ENCODE data around the gene GYPA.
"Not testable (repeated sequence)": the region's sequence is repeated elsewhere in the genome, so short reads cannot be mapped to it uniquely, and the experiment has no call there.

Gene GYPA

GRCh38 chr4:144140594-144141295, at the start of gene GYPA:
Gene GYPA (minus strand): TSS chr4:144140718. CDS start chr4:144140635, 83 bp downstream.
- in situ Hi-C loops (cut with MboI; ENCODE audit: low sequenced_read_pairs): not testable (repeated sequence)

GRCh38 chr4:144190009-144190408, 49.5 kb upstream of the GYPA start:
- in situ Hi-C loops (cut with MboI; ENCODE audit: low sequenced_read_pairs): loop anchor here (25.0 kb wide), 2 partner anchors 872 to 1422 kb away; partner anchors contain the start of gene MMAA

GRCh38 chr4:144189121-144189520, 48.6 kb upstream of the GYPA start:
- in situ Hi-C loops (cut with MboI; ENCODE audit: low sequenced_read_pairs): loop anchor here (25.0 kb wide), 2 partner anchors 873 to 1423 kb away; partner anchors contain the start of gene MMAA

DNA sequence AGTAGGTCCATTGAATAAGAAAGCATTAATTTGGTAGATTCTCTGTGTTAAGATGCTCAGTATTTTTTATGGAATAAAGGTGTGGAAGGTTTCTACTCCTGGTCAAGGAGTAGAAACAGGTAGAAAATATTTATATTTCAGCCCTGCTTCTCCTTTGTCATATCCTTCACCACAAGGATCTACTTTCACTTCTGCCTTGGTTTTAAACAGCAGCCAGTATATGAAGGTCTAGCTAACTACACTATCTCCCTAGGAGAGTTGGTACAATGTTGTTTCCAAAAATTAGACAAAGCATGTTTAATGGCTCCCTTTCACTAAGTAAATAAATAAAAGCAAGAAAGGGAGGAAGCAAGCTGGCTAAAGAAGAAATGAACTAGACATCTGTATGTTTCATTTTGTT, 44.6 kb upstream of the GYPA start:
- in situ Hi-C loops (cut with MboI; ENCODE audit: low sequenced_read_pairs): loop anchor here (25.0 kb wide), 2 partner anchors 877 to 1427 kb away; partner anchors contain the start of gene MMAA

DNA sequence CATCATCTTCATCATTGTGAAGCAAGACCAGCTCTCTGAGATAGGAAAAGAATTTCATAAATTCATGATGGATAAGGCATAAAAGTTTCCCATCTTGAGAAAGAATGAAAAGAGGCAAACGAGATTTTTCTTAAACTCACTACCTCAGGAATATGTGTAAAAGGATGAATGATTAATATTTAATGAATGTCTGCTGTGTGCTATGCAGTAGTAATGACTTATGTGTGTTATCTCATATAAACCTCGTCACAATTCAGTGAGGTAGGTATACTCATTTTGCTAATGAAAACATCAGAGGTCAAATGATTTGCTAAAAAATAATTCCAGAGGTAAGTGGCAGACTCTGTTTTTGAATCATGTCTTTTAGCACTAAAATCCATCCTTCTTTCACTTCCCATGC, 42.6 kb upstream of the GYPA start:
- in situ Hi-C loops (cut with MboI; ENCODE audit: low sequenced_read_pairs): loop anchor here (25.0 kb wide), 2 partner anchors 879 to 1429 kb away; partner anchors contain the start of gene MMAA

DNA sequence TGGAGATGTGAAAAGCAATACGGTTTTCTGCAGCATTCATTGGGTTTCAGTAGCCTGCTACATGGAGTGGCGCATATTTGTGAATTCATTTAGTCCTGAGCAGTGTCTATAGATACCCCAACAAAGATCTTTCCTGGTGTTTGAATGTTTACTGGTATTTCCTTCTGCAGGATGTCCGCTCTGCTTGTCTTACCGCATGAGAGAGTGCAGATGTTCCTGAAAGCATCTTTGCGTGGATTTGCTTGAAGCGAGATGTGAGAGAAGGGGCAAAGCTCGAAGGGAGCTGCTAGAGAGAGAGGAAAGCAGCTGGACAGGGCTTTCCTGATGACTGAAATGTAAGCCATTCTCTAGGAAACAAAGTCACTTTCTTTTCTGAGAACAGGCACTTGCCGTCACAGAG, 40.9 kb upstream of the GYPA start:
- in situ Hi-C loops (cut with MboI; ENCODE audit: low sequenced_read_pairs): loop anchor here (25.0 kb wide), 2 partner anchors 881 to 1431 kb away; partner anchors contain the start of gene MMAA

DNA sequence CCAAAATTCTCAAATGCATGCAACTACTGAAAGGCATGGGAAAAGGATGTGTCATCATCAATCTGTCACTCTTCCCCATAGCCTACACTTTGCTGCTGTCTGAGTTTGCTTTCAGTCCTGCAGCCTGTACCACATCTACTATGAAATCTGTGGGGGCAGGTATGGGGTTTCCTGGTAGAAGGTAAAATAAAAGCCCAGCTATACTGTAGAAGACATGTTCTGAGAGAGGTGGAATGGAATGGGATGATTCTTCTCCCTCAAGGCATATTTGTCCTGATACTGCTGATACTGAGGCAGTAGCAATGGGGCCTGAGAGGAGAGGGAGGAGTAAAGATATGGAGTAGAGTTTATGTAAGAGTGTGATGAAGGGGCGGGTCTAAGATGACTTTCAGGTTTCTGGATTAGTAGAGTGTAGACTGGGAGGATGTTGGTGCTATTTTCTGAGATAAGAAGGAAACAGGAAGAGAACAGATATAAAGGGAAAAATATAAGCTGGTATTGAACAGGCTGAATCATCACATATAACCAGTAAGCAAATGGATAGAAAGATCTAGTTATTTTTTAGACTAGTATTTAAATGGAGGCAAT, 38.7 kb upstream of the GYPA start:
- in situ Hi-C loops (cut with MboI; ENCODE audit: low sequenced_read_pairs): loop anchor here (25.0 kb wide), 2 partner anchors 883 to 1433 kb away; partner anchors contain the start of gene MMAA

DNA sequence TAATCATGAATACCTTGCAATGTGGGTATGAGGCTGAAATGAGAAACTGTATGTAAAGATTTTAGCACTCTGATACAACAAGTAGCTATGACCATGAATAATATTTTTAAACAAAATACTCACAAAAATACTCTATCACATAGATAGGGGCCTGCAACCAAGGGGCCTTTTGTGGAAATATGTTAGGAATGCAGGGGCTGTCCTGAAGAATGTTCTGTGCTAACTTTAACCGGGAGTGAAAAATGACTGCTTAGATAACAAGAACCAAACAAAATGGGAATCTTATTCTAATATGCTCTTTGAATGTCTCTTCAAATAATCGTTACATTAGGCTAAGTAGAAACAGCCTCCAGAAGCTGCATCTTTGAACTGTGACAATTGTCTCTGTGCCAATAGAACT, 37.9 kb upstream of the GYPA start:
- in situ Hi-C loops (cut with MboI; ENCODE audit: low sequenced_read_pairs): loop anchor here (25.0 kb wide), 2 partner anchors 884 to 1434 kb away; partner anchors contain the start of gene MMAA

GRCh38 chr4:144176476-144176875, 36.0 kb upstream of the GYPA start:
- in situ Hi-C loops (cut with MboI; ENCODE audit: low sequenced_read_pairs): loop anchor here (25.0 kb wide), 2 partner anchors 886 to 1436 kb away; partner anchors contain the start of gene MMAA

- in situ Hi-C loops (cut with MboI; ENCODE audit: low sequenced_read_pairs): loop anchor here (25.0 kb wide), 2 partner anchors 888 to 1438 kb away; partner anchors contain the start of gene MMAA
Measured at GRCh38 chr4:144174401-144175067, 34.0 kb upstream of the GYPA start.

- in situ Hi-C loops (cut with MboI; ENCODE audit: low sequenced_read_pairs): no loop called here
Measured at GRCh38 chr4:144171697-144172096, 31.2 kb upstream of the GYPA start.

GRCh38 chr4:144169211-144169610, 28.7 kb upstream of the GYPA start:
- in situ Hi-C loops (cut with MboI; ENCODE audit: low sequenced_read_pairs): no loop called here

- in situ Hi-C loops (cut with MboI; ENCODE audit: low sequenced_read_pairs): no loop called here
Measured at GRCh38 chr4:144154044-144154443, 13.5 kb upstream of the GYPA start.

- in situ Hi-C loops (cut with MboI; ENCODE audit: low sequenced_read_pairs): not testable (repeated sequence)
Measured at GRCh38 chr4:144142690-144143326, 2.3 kb upstream of the GYPA start.

GRCh38 chr4:144141493-144141892, 975 bp upstream of the GYPA start:
- in situ Hi-C loops (cut with MboI; ENCODE audit: low sequenced_read_pairs): no loop called here

DNA sequence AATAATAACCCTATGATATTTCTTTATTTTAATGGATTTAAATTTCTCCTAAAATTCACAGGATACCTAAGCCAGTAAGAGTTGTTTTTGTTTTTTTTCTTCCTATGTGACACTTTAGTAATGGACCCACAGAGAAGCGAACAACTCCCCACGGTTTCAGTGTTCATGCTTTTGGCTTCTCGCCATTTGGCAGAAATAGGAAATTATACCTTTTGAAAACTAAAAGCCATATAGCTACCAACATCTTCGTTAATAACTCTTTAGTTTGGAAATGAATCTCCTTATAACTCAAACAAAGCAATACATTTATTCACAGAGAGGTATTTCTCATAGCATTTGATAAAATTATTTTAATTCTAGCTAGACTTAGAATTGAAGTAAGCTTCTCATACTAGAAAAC, 527 bp downstream of the GYPA start:
- in situ Hi-C loops (cut with MboI; ENCODE audit: low sequenced_read_pairs): not testable (repeated sequence)

- in situ Hi-C loops (cut with MboI; ENCODE audit: low sequenced_read_pairs): not testable (repeated sequence)
Measured at GRCh38 chr4:144139547-144139946, 971 bp downstream of the GYPA start.

- in situ Hi-C loops (cut with MboI; ENCODE audit: low sequenced_read_pairs): not testable (repeated sequence)
Measured at GRCh38 chr4:144138239-144138638, 2.3 kb downstream of the GYPA start.

DNA sequence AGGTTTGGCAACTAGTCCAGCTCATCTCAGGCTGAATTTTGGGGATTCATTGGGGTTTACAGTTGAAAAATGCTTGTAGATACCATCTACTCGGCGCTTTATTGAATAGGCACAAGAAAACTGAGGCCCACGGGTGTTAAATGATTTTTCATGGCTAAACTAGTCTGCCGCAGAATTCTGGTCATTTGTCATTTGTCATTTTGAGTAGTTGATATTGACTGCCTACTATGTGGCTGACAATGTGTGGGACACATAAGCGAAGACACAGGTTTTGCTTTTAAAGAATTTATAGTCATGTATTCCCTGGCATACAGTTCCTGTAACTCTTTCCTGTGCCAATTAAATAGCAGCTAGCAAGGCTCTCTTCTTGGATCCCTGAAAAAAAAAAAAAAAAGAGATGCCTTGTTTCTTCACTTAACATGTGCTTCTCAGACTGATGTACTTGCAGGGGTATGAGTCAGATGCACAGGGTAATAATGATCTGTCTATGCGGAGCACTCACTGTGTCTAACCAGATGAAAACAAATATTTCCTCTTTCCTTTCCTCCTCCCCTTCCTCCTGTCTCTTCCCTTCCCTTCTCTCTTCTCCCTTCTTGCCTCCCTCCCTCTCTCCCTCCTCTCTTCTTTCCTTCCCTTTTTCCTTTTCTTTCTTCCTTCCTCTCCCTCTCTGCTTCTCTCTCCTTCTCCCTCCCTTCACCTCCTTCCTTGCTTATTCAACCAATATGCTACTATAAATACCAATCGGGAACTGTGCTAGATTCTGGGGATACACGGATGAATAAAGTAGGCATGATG, 3.2 kb downstream of the GYPA start:
- in situ Hi-C loops (cut with MboI; ENCODE audit: low sequenced_read_pairs): not testable (repeated sequence)

DNA sequence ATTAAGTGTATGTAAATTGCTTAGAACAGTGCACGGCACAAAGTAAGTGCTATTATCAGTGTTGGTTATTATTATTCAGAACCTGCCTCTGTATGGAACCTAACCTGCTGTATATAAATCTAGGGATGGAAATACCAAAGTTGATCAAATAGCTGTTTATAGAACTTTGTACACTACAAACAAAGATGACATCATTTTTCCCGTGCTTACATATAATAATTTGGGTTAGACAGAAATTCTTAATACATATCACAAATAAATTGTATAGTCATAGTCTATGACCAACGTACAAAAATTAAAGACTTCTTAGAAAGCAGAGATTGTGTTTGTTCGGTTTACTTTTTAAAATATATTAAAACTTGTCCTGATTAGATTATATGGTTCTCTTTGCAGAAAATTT, 4.3 kb downstream of the GYPA start:
- in situ Hi-C loops (cut with MboI; ENCODE audit: low sequenced_read_pairs): not testable (repeated sequence)
